H1 (cell line): Measurements from ENCODE around the gene ZNF829. TPM values are rescaled to one million over a fixed set of nuclear protein-coding genes. Genes with fewer than 3 reads are reported as not detected.

Experiments used
- CTCF ChIA-PET: fragments of 300-600 bp; sonication (Branson Sonifier 250); formaldehyde crosslinking; loops from one replicate; lab custom pipeline; 2021; ENCODE audit not compliant: partially characterized antibody; lab: Charles Lee
- POLR2A ChIA-PET: fragments of 300-600 bp; sonication (Branson Sonifier 250); formaldehyde crosslinking; loops from one replicate; lab custom pipeline; 2021; ENCODE audit warnings: inconsistent platforms; ENCODE audit not compliant: partially characterized antibody; lab: Charles Lee
- DNase-seq, 2 experiments: peaks; one replicate each; pipeline versions ENCODE4 v3.0.0 to v3.0.0-alpha.2; 2010 to 2022; ENCODE audit warnings: low spot score in 2 of 2, low read depth in 1 of 2, mixed read lengths in 1 of 2
- FAIRE-seq: peaks from 2 replicates; lab custom pipeline; 2011; peaks lifted over from hg19 to GRCh38; lab: Jason Lieb, UNC
- H2AFZ ChIP-seq: 2 replicates; pipeline ENCODE4 v1.8.1; 2012; ENCODE audit warnings: low read length, inconsistent platforms
- H2AK5ac ChIP-seq: 2 replicates; pipeline ENCODE4 v1.6.1; 2013; ENCODE audit warnings: low read depth, low read length
- H2BK120ac ChIP-seq: replicated peaks from 2 replicates; pipeline ENCODE3; 2013; ENCODE audit warnings: low read depth, low read length, inconsistent platforms
- H2BK12ac ChIP-seq: 2 replicates; pipeline ENCODE4 v1.6.1; 2013; ENCODE audit warnings: low read depth, low read length
- H2BK15ac ChIP-seq: 2 replicates; pipeline ENCODE4 v1.6.1; 2013; ENCODE audit warnings: low read length
- H2BK20ac ChIP-seq: 2 replicates; pipeline ENCODE4 v1.6.1; 2013; ENCODE audit warnings: low read length
- H2BK5ac ChIP-seq: 2 replicates; pipeline ENCODE4 v1.6.1; 2013; ENCODE audit warnings: low read depth, low read length
- H3K14ac ChIP-seq: 2 replicates; pipeline ENCODE4 v1.6.1; 2013; ENCODE audit warnings: inconsistent platforms; ENCODE audit not compliant: insufficient read length
- H3K18ac ChIP-seq: 2 replicates; pipeline ENCODE4 v1.6.1; 2013; ENCODE audit warnings: low read length; ENCODE audit errors: extremely low read depth
- H3K23ac ChIP-seq: 2 replicates; pipeline ENCODE4 v1.6.1; 2013; ENCODE audit warnings: inconsistent platforms; ENCODE audit not compliant: insufficient read length
- H3K23me2 ChIP-seq: 2 replicates; pipeline ENCODE4 v1.6.1; 2013; ENCODE audit warnings: low read depth, low read length
- H3K27ac ChIP-seq: 2 replicates; pipeline ENCODE4 v1.6.1; 2011; ENCODE audit warnings: low read depth, low read length, inconsistent platforms
- H3K27me3 ChIP-seq, 4 experiments: replicated peaks in 1 of 4; 1 replicate in 1 of 4; 2 replicates in 3 of 4; pipeline versions ENCODE4 v1.6.1 to v1.8.1; 2011 to 2013; ENCODE audit warnings: low read length in 3 of 4, mild to moderate bottlenecking in 3 of 4, inconsistent platforms in 2 of 4, mixed read lengths in 2 of 4, moderate library complexity in 1 of 4; ENCODE audit not compliant: control insufficient read depth in 3 of 4, insufficient read depth in 3 of 4; ENCODE audit errors: extremely low read depth in 1 of 4
- H3K36me3 ChIP-seq, 4 experiments: 2 replicates each; pipeline versions ENCODE4 v1.6.1 to v1.8.1; 2011 to 2013; ENCODE audit warnings: mild to moderate bottlenecking in 4 of 4, low read length in 3 of 4, moderate library complexity in 2 of 4, control low read depth in 1 of 4, inconsistent platforms in 1 of 4; ENCODE audit not compliant: insufficient read depth in 4 of 4, control insufficient read depth in 2 of 4
- H3K4ac ChIP-seq: replicated peaks from 2 replicates; pipeline ENCODE3; 2013; ENCODE audit warnings: low read length, low read depth, mixed read lengths, inconsistent platforms; ENCODE audit not compliant: insufficient read length
- H3K4me1 ChIP-seq, 4 experiments: replicated peaks in 1 of 4; 1 replicate in 1 of 4; 2 replicates in 3 of 4; pipeline versions ENCODE4 v1.6.1 to v1.8.1; 2011 to 2013; ENCODE audit warnings: low read length in 3 of 4, inconsistent platforms in 2 of 4, mixed read lengths in 1 of 4; ENCODE audit not compliant: insufficient read depth in 4 of 4, control insufficient read depth in 3 of 4
- H3K4me2 ChIP-seq, 2 experiments: 2 replicates each; pipeline versions ENCODE4 v1.6.1 to v1.8.1; 2011 to 2013; ENCODE audit warnings: low read depth in 2 of 2, low read length in 2 of 2, control low read depth in 1 of 2, inconsistent platforms in 1 of 2, mild to moderate bottlenecking in 1 of 2; ENCODE audit not compliant: insufficient read depth in 1 of 2
- H3K4me3 ChIP-seq, 4 experiments: fragments of 200-600, 300-600 bp in 1 of 4; sonication (generic), shearing (Covaris generic), sonication (Bioruptor Twin) in 1 of 4; 2 replicates each; pipeline versions ENCODE4 v1.5.1 to v1.8.1; 2011 to 2016; ENCODE audit warnings: low read length in 4 of 4, low read depth in 3 of 4, control low read depth in 2 of 4, inconsistent platforms in 2 of 4, mild to moderate bottlenecking in 2 of 4, mixed read lengths in 1 of 4, moderate library complexity in 1 of 4; ENCODE audit not compliant: insufficient read depth in 2 of 4; ENCODE audit errors: extremely low read depth in 1 of 4
- H3K56ac ChIP-seq: replicated peaks from 2 replicates; pipeline ENCODE3; 2013; ENCODE audit warnings: low read depth, mild to moderate bottlenecking, mixed read lengths, low read length, inconsistent platforms; ENCODE audit not compliant: insufficient read length
- H3K79me1 ChIP-seq: 2 replicates; pipeline ENCODE4 v1.6.1; 2013; ENCODE audit warnings: low read depth, low read length, control low read depth
- H3K79me2 ChIP-seq, 2 experiments: 2 replicates each; pipeline versions ENCODE4 v1.6.1 to v1.8.1; 2012 to 2013; ENCODE audit warnings: low read length in 2 of 2, mild to moderate bottlenecking in 2 of 2, inconsistent platforms in 1 of 2; ENCODE audit not compliant: insufficient read depth in 2 of 2, control insufficient read depth in 1 of 2
- H3K9ac ChIP-seq, 4 experiments: replicated peaks in 1 of 4; 1 replicate in 1 of 4; 2 replicates in 3 of 4; pipeline versions ENCODE4 v1.6.1 to v1.8.1; 2011 to 2013; ENCODE audit warnings: low read depth in 3 of 4, low read length in 3 of 4, control low read depth in 2 of 4, mild to moderate bottlenecking in 2 of 4, moderate library complexity in 2 of 4, inconsistent platforms in 1 of 4; ENCODE audit errors: extremely low read depth in 1 of 4
- H3K9me3 ChIP-seq, 2 experiments: 2 replicates each; pipeline versions ENCODE4 v1.6.1 to v1.8.1; 2012 to 2013; ENCODE audit warnings: mild to moderate bottlenecking in 2 of 2, moderate library complexity in 2 of 2, control low read depth in 1 of 2, inconsistent platforms in 1 of 2, low read depth in 1 of 2, low read length in 1 of 2, mixed read lengths in 1 of 2; ENCODE audit not compliant: insufficient read depth in 2 of 2
- H4K20me1 ChIP-seq, 2 experiments: replicated peaks in 1 of 2; 2 replicates each; pipeline versions ENCODE3 to v1.8.1; 2011 to 2013; ENCODE audit warnings: inconsistent platforms in 2 of 2, low read length in 2 of 2, mild to moderate bottlenecking in 1 of 2; ENCODE audit not compliant: insufficient read depth in 2 of 2, control insufficient read depth in 1 of 2
- H4K5ac ChIP-seq: 2 replicates; pipeline ENCODE4 v1.6.1; 2013; ENCODE audit warnings: low read length, low read depth, mixed read lengths, inconsistent platforms; ENCODE audit not compliant: insufficient read length
- H4K8ac ChIP-seq: 2 replicates; pipeline ENCODE4 v1.8.0; 2013; ENCODE audit warnings: mild to moderate bottlenecking, moderate library complexity, low read length, inconsistent platforms; ENCODE audit not compliant: insufficient read depth; ENCODE audit errors: extremely low read depth
- H4K91ac ChIP-seq: replicated peaks from 2 replicates; pipeline ENCODE3; 2013; ENCODE audit warnings: low read length, mixed read lengths, inconsistent platforms; ENCODE audit not compliant: insufficient read length
- ASH2L ChIP-seq: fragments of 200-600, 300-600 bp; sonication (generic); IDR thresholded peaks from one replicate; pipeline ENCODE4 v1.7.1; 2017; ENCODE audit warnings: low read length
- BRCA1 ChIP-seq: IDR thresholded peaks from 2 replicates; pipeline ENCODE4 v1.6.1; 2012; ENCODE audit warnings: low read depth, low read length, improper control_type of control experiment
- CHD2 ChIP-seq: IDR thresholded peaks from 2 replicates; pipeline ENCODE4 v1.6.1; 2012; ENCODE audit warnings: low read length, improper control_type of control experiment
- GABPA ChIP-seq: IDR thresholded peaks from 2 replicates; pipeline ENCODE4 v1.6.1; 2011; ENCODE audit warnings: mild to moderate bottlenecking, low read length, moderate library complexity, borderline replicate concordance; ENCODE audit not compliant: insufficient read depth
- JUN ChIP-seq: IDR thresholded peaks from 2 replicates; pipeline ENCODE4 v1.6.1; 2011; ENCODE audit warnings: low read depth, mild to moderate bottlenecking, improper control_type of control experiment, low read length
- JUND ChIP-seq: IDR thresholded peaks from 2 replicates; pipeline ENCODE4 v1.6.1; 2011; ENCODE audit warnings: mild to moderate bottlenecking, improper control_type of control experiment, low read length
- MAFK ChIP-seq: IDR thresholded peaks from 2 replicates; pipeline ENCODE4 v1.6.1; 2012; ENCODE audit warnings: low read depth, mild to moderate bottlenecking, improper control_type of control experiment, low read length
- MAX ChIP-seq: IDR thresholded peaks from 2 replicates; pipeline ENCODE4 v1.6.1; 2012; ENCODE audit warnings: inconsistent platforms
- NANOG ChIP-seq: IDR thresholded peaks from 2 replicates; pipeline ENCODE4 v1.6.1; 2011; ENCODE audit warnings: low read length, low read depth, mild to moderate bottlenecking, inconsistent platforms; ENCODE audit not compliant: insufficient read depth, poor library complexity, severe bottlenecking
- NRF1 ChIP-seq: IDR thresholded peaks from 2 replicates; pipeline ENCODE4 v1.6.1; 2011; ENCODE audit warnings: mild to moderate bottlenecking, low read depth, low read length, improper control_type of control experiment
- RAD21 ChIP-seq, 2 experiments: IDR thresholded peaks in 1 of 2; conservative IDR thresholded peaks in 1 of 2; 2 replicates each; pipeline ENCODE4 v1.6.1; 2011; ENCODE audit warnings: low read depth in 2 of 2, low read length in 2 of 2, improper control_type of control experiment in 1 of 2, inconsistent platforms in 1 of 2, mild to moderate bottlenecking in 1 of 2, moderate library complexity in 1 of 2
- YY1 ChIP-seq: IDR thresholded peaks from 2 replicates; pipeline ENCODE4 v1.6.1; 2011; ENCODE audit warnings: low read depth, mild to moderate bottlenecking, low read length
- WGBS, 2 experiments: shearing (Covaris generic) in 1 of 2; methylation state at CpG; one replicate each; pipeline versions ENCODE4 v1.1.6 to v1.1.7; 2013 to 2015; ENCODE audit warnings: low lambda C conversion rate in 2 of 2, mixed read lengths in 2 of 2, inconsistent platforms in 1 of 2, low coverage in 1 of 2, missing lambda C conversion rate in 1 of 2; ENCODE audit not compliant: insufficient replicate concordance in 2 of 2, insufficient coverage in 1 of 2, insufficient read length in 1 of 2; ENCODE audit errors: extremely low coverage in 1 of 2, missing lambda C conversion rate in 1 of 2; 5-methylcytosine and 5-hydroxymethylcytosine counted together
- polyA plus RNA-seq, 7 experiments: library from polyadenylated mRNA; depleted of rRNA in 3 of 7; stranded (reverse) in 5 of 7; unstranded in 2 of 7; fragments of >200 nt in 5 of 7; fragments of 200-250 nt in 2 of 7; gene quantifications; 1 replicate in 5 of 7; 2 replicates in 1 of 7; 4 replicates in 1 of 7; pipeline versions ENCODE4 v1.2.1 to v1.2.3, GENCODE V29; 2011 to 2013; ENCODE audit warnings: missing spikeins in 2 of 7, mixed read lengths in 2 of 7
- total RNA-seq: library from RNA; stranded (reverse); fragmentation: NEBNext Ultra II Directional; extraction: Animal tissue kit (Norgen Biotek cat#: 25700); gene quantifications from 2 replicates; pipeline ENCODE4 v1.2.1, GENCODE V29; 2021

Gene ZNF829
- total and polyA plus RNA-seq, 2 of the 8 experiments (the other 6 are each of a cell fraction or from before 2014, with no cell fraction given) = 1.3 to 3.3 TPM

- POLR2A ChIA-PET = no interaction called here
- WGBS, 2 experiments = 93% methylated on average over 5 of the region's 6 CpGs; no CpG with 5 or more reads in 1 of the 2 experiments
- TF ChIP-seq RAD21 (IDR thresholded peaks at IDR 0.05 in 1 of 2, conservative IDR thresholded peaks at IDR 0.05 in 1 of 2; ENCODE audit: low read depth in 2 of 2, low read length in 2 of 2) = no peak
- TF ChIP-seq YY1 = no peak
- no peak for TF ChIP-seq NRF1
- no peak for TF ChIP-seq MAX
- TF ChIP-seq JUND = no peak
- no peak for TF ChIP-seq ASH2L
- no peak for TF ChIP-seq BRCA1
- TF ChIP-seq NANOG = no peak
- no peak for TF ChIP-seq CHD2
- TF ChIP-seq GABPA = no peak
- TF ChIP-seq MAFK = no peak
- no peak for TF ChIP-seq JUN
These were observed 46.3 kb upstream of the ZNF829 start for GRCh38 chr19:36962346-36962745.

More at GRCh38 chr19:36962346-36962745, 46.3 kb upstream of the ZNF829 start:
- peaks cover 41 to 55% of the 10 kb centered on the region in 2 experiments for H3K9me3 ChIP-seq
- H3K4ac ChIP-seq = no peak overlapping the region
- no peak overlapping the region for H2BK5ac ChIP-seq
- CTCF ChIA-PET = no interaction called here
- H3K79me2 ChIP-seq = no peaks in the 10 kb centered on the region
- H3K18ac ChIP-seq = no peak overlapping the region
- H2BK20ac ChIP-seq = no peak overlapping the region
- H3K27me3 ChIP-seq = no peaks in the 10 kb centered on the region
- H3K23me2 ChIP-seq = no peaks in the 10 kb centered on the region
- H4K5ac ChIP-seq = no peak overlapping the region
- H4K20me1 ChIP-seq = no peaks in the 10 kb centered on the region
- no peak overlapping the region for H4K8ac ChIP-seq
- no peak overlapping the region for H3K4me2 ChIP-seq
- H3K4me3 ChIP-seq = no peak overlapping the region
- no peaks in the 10 kb centered on the region for H3K79me1 ChIP-seq
- H3K36me3 ChIP-seq = no peaks in the 10 kb centered on the region
- H3K9ac ChIP-seq = no peak overlapping the region
- no peaks in the 10 kb centered on the region for H3K4me1 ChIP-seq
- no peak overlapping the region for H2AFZ ChIP-seq
- no peak overlapping the region for H3K27ac ChIP-seq
- no peak overlapping the region for H2BK15ac ChIP-seq
- no peak overlapping the region for H2BK120ac ChIP-seq
- H2AK5ac ChIP-seq = no peak overlapping the region
- no peak overlapping the region for H3K23ac ChIP-seq
- no peak overlapping the region for H2BK12ac ChIP-seq
- no peak for DNase-seq
- H4K91ac ChIP-seq = no peak overlapping the region
- H3K14ac ChIP-seq = no peak overlapping the region
- no peak overlapping the region for H3K56ac ChIP-seq
- FAIRE-seq = no peak
